Effector CD8-positive, alpha-beta T cell (primary cell): ENCODE data around the gene UPF1.

Source experiments
- DNase-seq: peaks from one replicate; lab custom pipeline; 2025; lab: John Stamatoyannopoulos, UW

UPF1 gene

DNA sequence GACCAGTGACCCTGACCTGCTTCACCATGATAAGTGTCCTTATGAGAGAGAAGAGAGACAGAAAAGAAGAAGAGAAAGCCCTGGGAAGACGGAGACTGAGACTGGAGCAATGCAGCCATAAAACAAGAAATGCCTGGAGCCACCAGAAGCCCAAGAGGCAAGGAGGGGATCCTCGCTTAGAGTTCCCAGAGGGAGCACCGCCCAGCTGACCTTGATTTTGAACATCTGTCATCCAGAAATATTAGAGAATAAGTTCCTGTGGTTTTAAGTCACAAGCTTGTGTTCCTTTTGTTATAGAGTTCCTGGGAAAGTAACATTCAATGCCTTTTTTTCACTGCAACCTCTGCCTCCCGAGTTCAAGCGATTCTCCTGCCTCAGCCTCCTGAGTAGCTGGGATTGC, 44.0 kb downstream of the UPF1 start:
- DNase-seq: no peak

DNA sequence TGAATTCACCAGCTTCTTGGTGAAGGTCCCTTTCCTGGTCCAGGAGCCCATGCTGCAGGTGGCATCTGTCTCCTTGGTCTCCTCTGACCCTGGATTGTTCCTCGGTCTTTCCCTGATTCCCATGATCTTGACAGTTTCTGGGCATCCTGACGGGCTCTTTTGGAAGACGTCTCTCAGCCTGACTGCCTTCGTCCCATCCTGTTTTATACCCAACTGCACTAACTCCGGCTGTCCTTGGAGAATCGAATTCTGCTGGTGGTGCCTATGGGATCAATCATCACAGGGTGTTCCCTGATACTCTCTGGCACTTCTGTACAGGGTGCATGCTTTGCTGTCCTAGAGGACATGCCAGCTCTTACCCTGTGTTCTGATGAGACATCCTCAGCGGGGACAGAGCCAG, 45.1 kb downstream of the UPF1 start:
- DNase-seq: no peak

DNA sequence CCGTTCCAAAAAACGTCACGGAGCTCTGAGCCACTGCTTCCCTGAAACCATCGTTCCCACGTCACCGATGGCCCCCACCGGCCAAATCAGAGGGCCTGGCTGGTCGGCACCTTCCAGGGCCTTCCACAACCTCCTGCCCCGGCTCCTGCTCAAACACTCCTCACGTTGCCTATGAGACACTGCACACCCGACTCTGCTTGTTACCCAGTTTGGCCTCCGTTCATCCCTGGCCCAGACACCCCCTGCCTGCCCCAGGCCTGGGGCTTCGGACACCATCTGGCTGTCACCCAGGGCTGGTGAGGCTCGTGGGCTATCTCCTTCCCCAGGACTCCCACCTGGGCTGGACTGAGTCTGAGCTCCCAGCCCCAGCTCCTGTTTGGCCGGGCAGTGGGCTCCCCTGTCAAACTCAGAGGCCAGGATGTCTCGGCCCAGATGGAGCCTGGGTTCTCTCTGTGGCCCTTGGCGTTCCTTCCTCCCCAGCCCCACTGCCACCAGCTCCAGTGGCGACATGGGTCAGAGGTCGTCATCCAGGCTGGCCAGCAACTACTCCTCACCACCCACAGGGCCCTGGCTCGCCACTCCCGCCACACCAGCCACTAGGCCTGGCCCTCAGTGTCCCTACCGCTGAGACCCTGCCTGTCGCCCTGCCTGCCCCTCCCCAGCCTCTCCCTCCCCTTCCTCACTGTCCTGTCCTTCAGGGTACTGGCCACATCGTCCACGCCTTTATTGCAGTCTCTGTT, 46.5 kb downstream of the UPF1 start:
- DNase-seq: no peak

DNA sequence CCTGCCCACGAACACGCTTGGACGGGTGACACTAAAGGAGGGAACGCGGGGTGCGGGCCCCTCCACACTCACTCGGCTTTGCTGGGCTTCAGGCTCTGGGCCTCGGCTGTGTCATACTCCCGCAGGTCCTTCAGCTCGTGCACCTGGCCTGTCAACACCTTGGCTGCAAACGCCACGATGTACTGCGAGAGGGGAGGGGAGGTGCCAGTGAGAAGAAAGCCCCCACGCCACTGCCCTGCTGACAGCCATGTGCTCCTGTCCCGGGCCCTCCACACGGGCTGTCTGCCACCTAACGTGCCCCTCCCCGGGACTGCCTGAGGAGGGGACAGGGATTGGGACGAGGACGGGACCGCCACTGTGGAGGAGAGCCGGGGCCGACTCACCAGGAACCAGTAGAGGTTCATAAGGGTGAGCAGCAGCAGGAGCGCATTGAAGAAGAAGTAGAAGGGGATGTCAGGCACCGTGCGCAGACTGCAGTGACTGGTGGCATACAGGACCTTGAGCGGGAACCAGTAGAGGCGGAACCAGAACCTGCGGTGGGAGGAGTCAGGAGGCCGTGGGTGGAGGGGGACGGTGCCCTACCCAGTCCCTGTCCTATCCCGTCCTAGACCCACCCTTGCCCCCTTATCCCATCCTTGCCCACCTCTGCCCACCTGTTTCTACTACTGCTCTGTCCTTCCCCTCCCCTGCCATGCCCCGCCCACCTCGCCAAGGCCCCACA, 47.3 kb downstream of the UPF1 start:
- DNase-seq: no peak

DNA sequence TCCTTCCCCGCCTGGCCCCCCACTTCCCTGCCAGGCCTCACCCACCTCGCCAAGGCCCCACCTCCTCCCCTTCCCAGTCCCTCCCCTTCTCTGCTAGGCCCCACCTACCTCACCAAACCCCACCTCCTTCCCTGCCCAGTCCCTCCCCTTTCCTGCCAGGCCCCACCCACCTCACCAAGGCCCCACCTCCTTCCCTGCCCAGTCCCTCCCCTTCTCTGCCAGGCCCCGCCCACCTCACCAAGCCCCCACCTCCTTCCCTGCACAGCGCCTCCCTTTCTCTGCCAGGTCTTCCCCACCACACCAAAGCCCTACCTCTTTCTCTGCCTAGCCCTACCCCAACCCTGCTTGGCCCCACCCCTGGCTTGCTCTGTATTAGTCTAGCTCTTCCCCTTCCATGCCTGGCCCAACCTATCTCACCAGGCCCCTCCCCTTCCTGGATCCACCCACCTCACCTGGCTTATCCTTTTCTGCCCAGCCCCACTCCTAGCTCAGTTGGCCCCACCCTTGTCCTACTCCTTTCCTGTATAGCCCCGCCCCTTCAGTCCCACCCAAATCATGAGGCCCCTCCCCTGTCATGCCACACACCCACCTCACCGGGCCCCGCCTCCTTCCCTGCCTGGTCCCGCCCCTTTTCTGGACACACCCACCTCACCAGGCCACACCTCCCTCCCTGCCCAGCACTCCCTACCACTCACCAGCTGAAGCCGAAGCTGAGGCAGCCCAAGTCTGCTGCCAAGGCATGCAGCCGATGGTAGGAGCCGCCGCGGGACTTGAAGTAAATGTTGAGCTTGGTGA, 48.0 kb downstream of the UPF1 start:
- peak; percentile 4 for DNase-seq

DNA sequence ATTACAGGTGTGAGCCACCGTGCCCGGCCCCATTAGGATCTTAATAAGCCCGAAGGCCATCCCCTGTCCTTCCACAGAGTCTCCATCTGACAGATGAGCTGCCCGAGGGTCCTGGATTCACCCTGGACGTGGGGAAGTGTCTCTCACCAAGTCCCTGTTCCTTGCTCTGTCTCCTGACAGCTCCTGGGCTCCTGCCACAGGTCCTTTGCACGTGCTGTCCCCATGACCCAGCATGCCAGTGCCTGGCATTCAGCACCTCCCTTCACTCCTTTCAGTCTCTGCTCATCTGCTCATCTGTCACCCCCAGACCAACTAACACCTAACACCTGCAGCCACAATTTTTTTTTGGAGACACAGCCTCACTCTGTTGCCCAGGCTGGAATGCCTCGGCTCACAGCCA, 49.7 kb downstream of the UPF1 start:
- DNase-seq: no peak

DNA sequence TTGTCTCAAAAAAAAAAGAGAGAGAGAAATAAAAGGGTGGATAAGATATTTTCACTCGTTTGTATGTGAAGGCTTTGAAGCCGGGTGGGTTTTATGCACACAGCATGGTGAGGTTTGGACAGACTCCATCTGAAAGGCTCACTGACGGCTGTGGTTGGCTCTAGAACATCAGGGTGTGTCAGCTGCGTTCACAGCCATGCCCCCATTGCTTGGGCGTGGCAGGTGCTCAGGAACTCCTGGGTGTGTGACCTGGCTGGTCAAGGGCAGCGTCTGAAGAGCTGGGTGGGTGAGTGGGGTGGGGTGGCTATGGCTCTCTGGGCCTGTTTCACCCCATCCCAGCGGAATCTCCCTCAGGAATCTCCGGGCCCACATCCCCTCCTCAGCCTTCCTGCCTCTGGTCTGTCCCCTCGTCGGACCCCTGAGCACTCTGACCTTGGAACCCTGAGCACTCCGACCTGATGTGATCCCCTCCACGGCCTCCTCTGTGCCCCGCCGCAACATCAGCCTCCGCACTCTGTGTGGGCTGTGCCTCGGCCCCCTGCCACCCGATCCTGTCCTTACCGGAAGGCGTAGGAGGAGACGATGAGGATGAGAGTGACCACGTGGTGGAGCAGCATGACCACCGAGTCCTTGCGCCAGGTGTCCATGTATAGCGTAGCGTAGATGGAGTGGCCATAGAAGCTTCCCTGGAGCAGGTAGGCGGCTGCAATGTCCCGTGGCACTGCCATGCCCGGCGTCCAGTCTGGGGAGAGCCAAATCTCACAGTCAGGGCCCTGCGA, 52.0 kb downstream of the UPF1 start:
- no peak for DNase-seq

DNA sequence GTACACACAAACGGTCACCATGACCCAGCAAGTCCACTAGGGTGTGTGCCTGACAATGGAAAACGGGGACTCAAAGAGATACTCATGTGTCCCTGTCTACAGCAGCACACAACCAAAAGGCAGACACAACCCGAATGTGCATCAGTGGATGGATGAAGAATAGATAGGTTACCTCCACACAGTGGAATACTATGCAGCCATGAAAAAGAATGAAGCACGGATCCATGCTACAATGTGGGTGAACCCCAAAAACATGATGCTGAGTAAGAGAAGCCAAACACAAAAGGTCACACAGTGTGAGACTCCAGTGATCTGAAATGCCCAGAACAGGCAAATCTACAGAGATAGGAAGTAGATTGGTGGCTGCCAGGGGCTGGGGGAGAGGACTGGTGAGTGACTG, 55.2 kb downstream of the UPF1 start:
- no peak for DNase-seq

DNA sequence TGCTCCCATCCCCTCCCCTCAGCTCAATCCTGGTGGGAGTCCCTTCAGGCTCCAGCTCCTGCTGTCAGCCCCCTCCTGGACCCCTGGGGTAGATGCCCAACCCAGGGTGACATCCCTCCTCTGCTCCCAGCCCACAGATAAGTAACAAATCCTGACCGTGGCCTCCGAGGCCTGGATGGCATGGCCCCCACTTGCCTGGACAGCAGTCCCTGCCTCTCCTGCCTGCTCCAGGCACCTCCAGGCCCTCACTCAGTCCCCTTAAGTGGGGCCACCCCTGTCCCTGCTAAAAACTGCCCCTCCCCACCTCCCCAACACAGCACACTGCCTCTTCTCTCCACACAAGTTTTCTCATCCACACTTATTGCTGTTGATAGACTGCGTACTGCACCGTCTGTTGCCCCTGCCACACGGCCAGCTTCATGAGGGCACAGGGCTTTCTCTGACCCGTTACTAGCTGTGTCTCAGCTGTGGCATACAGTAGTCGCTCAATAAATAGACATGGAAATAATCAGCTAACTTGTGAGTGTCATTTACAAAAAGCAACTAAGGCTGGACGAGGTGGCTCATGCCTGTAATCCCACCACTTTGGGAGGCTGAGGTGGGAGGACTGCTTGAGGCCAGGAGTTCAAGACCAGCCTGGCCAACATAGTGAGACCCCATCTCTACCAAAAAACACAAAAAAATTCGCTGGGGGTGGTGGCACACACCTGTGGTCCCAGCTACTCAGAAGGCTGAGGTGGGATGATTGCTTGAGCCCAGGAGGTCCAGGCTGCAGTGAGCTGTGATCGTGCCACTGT, 58.4 kb downstream of the UPF1 start:
- no peak for DNase-seq

DNA sequence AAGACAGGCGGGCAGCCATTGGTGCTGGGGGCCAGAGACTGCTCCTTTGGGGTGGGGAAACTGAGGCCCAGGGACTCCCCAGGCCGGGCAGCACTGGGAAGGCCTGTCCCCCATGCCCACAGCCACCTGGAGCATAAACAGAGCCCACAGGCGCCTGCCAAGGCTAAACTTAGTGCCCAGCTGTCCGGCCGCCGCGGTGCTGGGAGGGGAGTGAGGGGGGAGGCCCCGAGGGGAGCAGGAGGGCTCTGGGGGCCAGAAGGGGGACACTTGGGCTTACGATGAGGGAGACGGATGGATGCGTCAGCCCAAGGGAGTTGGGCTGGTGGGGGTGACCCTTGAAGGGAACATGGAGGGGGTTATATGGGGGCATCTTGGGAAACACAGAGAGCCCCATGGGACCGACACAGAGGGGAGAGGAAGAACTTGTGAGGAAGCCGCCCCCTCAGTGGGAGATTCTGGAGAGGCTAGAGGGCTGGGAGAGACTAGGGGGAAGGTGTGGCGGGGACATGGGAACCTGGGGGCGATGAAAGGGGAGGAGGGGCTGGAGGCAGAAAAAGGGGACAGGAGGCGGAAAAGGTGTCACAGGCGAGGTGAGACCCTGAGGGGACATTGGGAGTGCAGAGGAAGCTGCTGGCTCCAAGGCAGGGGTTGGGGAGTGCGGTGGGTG, 62.0 kb downstream of the UPF1 start:
- DNase-seq: no peak

DNA sequence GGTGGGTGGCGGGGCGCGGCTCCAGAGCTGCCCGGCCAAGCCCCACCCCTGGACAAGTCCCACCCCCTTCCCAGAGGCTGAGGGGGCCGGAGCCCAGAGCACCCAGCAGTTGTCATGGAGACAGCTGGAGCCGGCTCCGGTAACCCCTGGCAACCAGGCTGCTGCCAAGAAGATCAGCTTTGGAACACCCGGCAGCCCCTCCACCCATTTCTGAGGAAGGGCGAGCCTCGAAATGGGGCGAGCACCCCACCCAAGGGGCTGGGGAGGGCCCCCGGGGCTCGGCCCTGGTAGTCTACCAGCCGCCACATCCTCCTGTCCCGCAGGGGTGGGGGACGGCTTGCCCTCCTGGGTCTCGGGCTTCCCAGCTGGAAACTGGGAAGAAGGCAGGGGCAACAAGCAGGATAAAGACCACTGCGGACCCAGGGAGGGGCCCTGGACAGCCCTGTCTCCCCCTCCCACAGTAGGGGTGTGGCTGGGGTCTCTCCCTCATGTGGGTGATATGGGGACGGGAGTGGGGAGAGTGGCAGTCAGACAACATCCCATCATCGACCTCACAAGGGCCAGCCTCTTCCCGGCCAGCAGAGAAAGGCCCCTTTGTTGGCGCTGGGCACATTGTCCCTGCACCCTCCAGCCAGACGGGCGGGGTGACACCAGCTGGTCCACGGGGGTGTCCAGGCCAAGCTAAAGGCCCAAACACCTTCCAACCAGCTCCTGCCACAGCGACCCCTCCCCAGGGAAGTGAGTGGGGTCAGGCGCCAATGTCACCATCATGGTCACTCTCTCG, 62.7 kb downstream of the UPF1 start:
- DNase-seq: no peak

DNA sequence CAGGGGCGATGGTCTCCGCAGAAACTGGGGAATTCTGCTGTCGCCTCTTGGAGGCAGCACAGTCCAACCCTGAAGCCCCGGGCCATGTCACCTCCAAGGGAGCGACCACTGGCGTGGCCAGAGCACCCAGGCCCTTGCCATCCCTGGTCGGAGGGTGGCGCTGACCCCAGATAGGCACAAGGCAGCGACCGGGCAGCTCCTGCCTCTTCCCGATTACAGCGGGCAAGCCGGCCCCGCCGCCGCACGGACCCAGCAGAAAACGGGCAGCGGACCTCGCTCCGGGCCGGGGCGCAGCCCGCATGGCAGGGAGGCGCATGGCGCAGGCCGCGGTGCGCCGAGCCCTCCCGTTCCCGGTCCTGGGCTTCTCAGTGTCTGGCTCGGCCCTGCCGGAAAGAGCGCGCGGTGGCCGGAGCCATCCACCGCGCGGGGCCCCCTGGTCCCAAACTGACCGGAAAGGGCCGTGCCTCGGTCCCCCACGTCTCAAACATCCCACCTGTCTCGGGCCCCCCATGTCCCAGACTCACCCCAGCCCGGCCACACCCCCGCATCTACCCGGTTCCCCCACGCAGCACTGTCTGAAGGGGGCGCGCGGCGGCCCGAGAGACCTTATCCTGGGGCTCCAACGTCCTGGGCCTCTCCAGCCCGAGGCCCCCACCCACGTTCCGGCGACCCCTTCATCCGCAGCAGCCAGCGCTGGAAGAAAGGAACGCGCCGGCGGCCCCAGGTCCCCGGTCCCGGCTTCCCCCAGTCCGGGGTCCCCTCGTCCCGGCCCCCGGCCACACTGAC, 63.5 kb downstream of the UPF1 start:
- no peak for DNase-seq

DNA sequence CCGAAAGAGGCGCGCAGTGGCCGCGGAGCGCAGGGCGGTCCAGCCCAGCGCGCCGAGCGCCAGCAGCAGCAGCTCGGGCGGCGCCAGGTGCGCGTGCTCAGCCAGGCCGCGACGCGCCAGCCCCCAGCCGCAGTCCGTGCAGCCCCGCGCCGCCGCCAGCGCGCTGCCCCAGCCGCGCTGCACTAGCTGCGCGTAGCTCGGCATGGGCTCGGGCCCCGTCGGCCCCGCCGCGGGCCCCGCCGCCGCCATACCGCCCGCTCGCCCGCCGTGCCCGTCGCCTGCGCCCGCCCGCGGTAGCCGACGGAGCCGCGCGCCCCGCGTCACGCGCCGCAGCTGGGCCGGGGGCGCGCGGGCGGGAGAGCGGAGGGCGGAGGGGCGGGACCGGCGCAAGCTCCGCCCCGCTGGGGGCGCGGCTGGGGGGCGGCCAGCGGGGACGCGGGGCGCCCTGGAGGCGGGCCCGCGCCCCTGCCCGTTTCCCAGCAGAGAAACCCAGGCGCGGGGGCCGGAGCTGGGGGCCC, 64.1 kb downstream of the UPF1 start, which contains the start of gene CERS1:
TSS of gene CERS1 (minus strand) at position 335 of the 518 bp plus-strand sequence. CDS start at position 249, 86 bp downstream.
- no peak for DNase-seq

DNA sequence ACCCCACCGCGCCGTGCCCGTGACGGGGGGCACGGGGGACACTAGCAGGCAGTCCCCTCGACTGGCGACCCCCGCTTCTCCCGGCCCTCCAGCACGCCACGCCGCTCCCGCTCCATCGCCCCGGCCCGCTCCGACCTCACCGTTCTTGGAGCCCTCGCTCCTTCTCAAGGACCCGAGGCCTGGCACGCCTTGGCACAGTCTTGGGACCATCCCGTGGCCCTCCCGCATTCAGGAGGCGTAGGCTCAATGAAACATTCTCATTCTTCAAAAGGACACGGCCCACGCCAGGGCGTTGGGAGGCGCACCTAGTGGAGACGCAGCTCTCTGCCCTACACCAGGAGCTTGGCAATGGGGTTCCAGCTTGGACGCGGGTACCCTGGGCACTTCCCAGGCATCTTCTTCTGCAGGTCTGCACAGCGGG, 64.7 kb downstream of the UPF1 start:
- DNase-seq: no peak

DNA sequence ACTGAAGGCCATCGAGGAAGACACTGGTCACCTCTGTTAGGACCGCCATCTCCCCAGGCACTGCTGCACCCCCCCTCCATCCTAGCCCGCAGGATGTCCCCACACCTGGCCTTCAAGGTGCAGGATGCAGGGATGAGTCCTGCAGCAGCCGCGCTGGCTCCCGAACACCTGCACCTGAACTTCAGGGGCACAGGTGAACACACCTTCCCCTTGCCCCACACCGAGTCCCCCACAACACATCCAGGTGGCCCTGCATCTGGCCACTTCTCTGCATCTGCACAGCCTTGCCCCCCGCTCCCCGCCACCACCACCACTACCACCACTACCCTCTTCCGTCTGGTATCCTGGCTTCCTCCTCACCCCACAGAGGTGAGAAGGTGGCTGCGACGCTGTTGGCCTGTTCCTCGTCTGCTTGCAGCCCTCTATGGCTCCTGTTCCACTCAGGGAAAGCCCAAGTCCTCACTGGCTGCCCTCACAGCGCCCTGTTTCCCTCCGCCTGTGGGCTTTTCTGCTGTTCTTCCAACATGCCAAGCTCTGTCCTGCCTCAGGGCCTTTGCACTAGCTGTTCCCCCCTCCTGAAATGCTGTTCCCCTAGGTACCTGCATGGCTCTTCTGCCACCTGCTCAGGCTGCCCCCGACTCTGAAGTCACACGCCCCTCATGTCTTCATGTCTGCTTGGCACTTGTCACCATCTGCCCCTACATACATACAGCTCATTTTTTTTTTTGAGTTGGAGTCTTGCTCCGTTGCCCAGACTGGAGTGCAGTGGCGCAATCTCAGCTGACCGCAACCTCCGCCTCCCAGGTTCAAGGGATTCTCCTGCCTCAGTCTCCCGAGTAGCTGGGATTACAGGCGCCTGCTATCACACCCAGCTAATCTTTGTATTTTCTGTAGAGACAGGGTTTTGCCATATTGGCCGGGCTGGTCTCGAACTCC, 65.6 kb downstream of the UPF1 start:
- DNase-seq: no peak

DNA sequence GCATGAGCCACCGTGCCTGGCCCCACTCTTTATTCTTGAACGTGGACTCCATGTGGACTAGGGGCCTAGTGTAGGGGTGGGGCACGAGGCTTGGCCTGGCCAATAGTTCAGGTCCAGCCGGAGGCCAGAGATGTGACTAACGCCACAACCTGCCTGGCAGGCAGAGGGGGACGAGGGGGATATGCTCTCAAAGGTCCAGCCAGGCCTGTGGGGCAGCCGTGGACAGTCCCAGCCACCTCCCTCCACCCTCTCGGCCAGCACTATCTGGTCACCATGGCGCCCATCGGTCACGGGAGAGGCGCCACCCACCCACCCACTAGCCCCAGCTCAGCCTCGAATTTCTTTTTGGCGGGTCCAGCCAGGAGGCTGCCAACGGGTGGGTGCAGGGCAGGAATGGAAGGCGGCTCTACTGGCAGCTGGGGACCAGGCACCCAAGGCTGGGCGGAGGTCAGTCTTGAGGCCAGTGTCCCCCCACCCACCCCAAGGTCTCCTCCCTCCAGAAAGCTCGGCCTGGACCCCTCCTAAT, 66.4 kb downstream of the UPF1 start:
- DNase-seq: no peak
